Neural crest cell (in vitro differentiated cells): Measurements from ENCODE around the gene GEMIN8. TPM values are rescaled to one million over a fixed set of nuclear protein-coding genes. Genes with fewer than 3 reads are reported as not detected.

Source experiments
- DNase-seq: peaks from one replicate; pipeline ENCODE4 v3.0.0; 2021; ENCODE audit warnings: low read depth, mixed read lengths, low spot score
- H3K27ac Mint-ChIP-seq: one replicate; pipeline ENCODE4 v1.8.0; 2021; ENCODE audit warnings: mild to moderate bottlenecking, mixed read lengths; ENCODE audit not compliant: unreplicated experiment
- H3K27me3 Mint-ChIP-seq: 2 replicates; pipeline ENCODE4 v1.8.0; 2021; ENCODE audit warnings: low read depth, mild to moderate bottlenecking, mixed read lengths
- H3K36me3 Mint-ChIP-seq: 2 replicates; pipeline ENCODE4 v1.8.0; 2021; ENCODE audit warnings: low read depth, mild to moderate bottlenecking, mixed read lengths
- H3K4me1 Mint-ChIP-seq: 2 replicates; pipeline ENCODE4 v1.8.0; 2021; ENCODE audit warnings: mixed read lengths
- H3K4me3 Mint-ChIP-seq: one replicate; pipeline ENCODE4 v1.8.0; 2021; ENCODE audit warnings: mild to moderate bottlenecking, mixed read lengths
- H3K9me3 Mint-ChIP-seq: 2 replicates; pipeline ENCODE4 v1.8.0; 2021; ENCODE audit warnings: mixed read lengths
- total RNA-seq: library from RNA; stranded (reverse); gene quantifications from 2 replicates; pipeline ENCODE4 v1.2.1, GENCODE V29; 2021
- TF ChIP-seq, protein P1 (sequence below): fragments of 200-600 bp; sonication (generic); conservative IDR thresholded peaks from 2 replicates; pipeline ENCODE4 v1.5.0; 2021; ENCODE audit warnings: antibody characterized with exemption, mild to moderate bottlenecking

GEMIN8 gene
- total RNA-seq, 1 donor from 2014 or later = 14.4 TPM

DNA sequence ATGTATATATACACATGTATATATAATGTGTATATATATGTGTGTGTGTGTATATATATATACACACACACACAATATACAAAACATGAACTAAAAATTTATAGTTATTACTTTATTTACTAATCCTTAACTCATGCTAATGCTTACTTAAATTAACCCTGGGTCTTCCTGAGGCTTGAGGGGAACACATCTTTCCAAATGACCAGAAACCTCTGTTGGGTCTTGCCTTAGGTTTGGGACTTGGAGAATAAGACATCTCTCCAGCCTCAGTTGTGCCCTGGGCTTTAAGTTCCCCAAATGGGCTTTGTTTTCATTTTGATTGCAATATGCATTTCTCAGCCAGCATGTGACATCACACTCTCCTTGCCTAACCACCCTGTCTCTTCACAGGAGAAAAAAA, 7.7 kb downstream of the GEMIN8 start:
- no peaks in the 10 kb centered on the region for H3K9me3 Mint-ChIP-seq
- peaks cover 17% of the 10 kb centered on the region for H3K4me1 Mint-ChIP-seq
- H3K4me3 Mint-ChIP-seq = no peak overlapping the region
- peaks cover 7% of the 10 kb centered on the region for H3K36me3 Mint-ChIP-seq
- TF ChIP-seq, protein P1, sequence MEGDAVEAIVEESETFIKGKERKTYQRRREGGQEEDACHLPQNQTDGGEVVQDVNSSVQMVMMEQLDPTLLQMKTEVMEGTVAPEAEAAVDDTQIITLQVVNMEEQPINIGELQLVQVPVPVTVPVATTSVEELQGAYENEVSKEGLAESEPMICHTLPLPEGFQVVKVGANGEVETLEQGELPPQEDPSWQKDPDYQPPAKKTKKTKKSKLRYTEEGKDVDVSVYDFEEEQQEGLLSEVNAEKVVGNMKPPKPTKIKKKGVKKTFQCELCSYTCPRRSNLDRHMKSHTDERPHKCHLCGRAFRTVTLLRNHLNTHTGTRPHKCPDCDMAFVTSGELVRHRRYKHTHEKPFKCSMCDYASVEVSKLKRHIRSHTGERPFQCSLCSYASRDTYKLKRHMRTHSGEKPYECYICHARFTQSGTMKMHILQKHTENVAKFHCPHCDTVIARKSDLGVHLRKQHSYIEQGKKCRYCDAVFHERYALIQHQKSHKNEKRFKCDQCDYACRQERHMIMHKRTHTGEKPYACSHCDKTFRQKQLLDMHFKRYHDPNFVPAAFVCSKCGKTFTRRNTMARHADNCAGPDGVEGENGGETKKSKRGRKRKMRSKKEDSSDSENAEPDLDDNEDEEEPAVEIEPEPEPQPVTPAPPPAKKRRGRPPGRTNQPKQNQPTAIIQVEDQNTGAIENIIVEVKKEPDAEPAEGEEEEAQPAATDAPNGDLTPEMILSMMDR = no peak
- H3K27ac Mint-ChIP-seq = no peak overlapping the region
- H3K27me3 Mint-ChIP-seq = no peaks in the 10 kb centered on the region
- no peak for DNase-seq

DNA sequence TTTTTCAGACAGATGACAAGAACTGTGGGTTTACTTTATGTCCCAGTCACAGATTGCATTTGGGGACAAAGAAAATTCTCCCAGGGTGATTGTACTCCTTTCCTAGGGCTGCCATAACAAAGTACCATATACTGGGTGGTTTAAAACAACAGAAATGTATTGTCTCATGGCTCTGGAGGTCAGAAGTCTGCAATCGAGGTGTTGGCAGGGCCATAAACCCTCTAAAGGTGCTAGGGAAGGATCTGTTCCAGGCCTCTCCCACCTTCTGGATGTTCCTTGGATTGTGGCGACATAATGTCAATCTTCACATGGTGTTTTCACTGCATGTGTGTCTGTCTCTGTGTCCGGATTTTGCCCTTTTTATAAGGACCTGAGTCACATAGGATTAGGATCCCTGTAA, 12.3 kb downstream of the GEMIN8 start:
- H3K4me3 Mint-ChIP-seq = no peak overlapping the region
- H3K27ac Mint-ChIP-seq = no peak overlapping the region
- H3K36me3 Mint-ChIP-seq = peaks cover 12% of the 10 kb centered on the region

DNA sequence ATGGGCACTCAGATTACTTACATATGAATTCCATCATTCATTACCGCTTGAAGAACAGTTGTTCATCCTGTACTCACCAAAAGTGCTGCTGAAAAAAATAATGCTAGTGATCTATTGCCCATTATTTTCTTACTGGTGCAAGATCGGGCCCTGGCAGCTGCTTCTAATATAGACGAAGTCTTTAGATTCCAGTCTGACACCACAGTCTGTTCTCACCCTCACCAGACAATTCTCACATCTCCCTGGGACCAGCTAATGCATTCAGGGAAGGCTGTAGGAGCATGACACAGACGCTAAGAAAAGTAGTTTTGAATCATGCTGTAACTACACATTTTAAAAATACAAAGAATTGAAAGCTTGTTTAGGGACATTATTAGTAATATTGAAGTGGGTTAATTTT, 13.8 kb downstream of the GEMIN8 start:
- TF ChIP-seq, protein P1 = no peak
- Mint-ChIP-seq H3K27me3 (no peaks in the 10 kb centered on the region), H3K4me3 (no peak overlapping the region), H3K9me3 (no peaks in the 10 kb centered on the region), H3K36me3 (peaks cover 7% of the 10 kb centered on the region), H3K27ac (no peak overlapping the region), H3K4me1 (no peaks in the 10 kb centered on the region)
- DNase-seq = no peak

More for the DNA sequence above, 12.3 kb downstream of the GEMIN8 start:
- DNase-seq = no peak
- TF ChIP-seq, protein P1 = no peak
- Mint-ChIP-seq H3K4me1 (no peaks in the 10 kb centered on the region), H3K9me3 (no peaks in the 10 kb centered on the region), H3K27me3 (no peaks in the 10 kb centered on the region)

DNA sequence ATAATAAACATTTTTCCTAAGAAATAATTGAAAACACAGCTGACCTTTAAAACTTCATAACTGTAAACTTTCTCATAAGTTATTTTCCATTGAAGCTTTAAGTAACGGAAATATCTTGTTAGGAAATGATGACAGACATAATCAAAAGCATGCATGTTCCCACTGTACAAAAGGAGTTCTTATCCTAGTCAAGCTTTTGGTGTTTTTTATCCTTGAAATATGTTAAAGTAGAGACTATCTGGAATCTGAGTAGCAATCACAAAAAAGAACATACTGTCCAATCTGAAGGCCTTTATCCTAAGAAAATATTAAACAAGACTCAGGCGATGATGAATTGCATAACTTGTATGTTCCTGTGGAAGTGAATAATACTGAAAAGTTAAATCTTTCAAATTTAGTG, 14.4 kb downstream of the GEMIN8 start:
- no peaks in the 10 kb centered on the region for H3K27me3 Mint-ChIP-seq

DNA sequence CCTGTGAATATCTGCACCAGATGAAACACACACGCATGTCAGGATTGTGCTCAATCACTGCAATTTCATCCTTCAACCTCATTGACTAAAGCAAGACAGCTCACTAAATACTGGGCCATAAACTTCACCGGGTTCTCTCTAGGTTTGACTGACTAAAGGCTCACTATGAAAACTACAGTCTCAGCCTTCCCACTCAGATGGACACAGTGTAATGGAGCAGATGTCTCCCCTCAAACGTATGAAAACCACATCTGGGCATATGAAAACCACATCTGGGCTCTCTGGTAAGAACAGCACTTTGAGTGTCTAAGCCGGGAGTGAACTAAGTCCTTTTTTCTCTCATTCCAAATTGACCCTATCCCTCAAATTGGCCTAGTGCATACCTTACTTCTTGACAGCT, 15.2 kb downstream of the GEMIN8 start:
- no peak overlapping the region for H3K4me3 Mint-ChIP-seq
- H3K36me3 Mint-ChIP-seq = peaks cover 5% of the 10 kb centered on the region
- no peak for DNase-seq
- H3K27ac Mint-ChIP-seq = no peak overlapping the region
- peaks cover 2% of the 10 kb centered on the region for H3K9me3 Mint-ChIP-seq
- H3K27me3 Mint-ChIP-seq = no peaks in the 10 kb centered on the region
- TF ChIP-seq, protein P1 = no peak
- no peaks in the 10 kb centered on the region for H3K4me1 Mint-ChIP-seq

More for the DNA sequence above, 14.4 kb downstream of the GEMIN8 start:
- H3K9me3 Mint-ChIP-seq = peaks cover under 1% of the 10 kb centered on the region
- DNase-seq = no peak
- no peaks in the 10 kb centered on the region for H3K4me1 Mint-ChIP-seq
- H3K4me3 Mint-ChIP-seq = no peak overlapping the region
- H3K36me3 Mint-ChIP-seq = peaks cover 5% of the 10 kb centered on the region
- H3K27ac Mint-ChIP-seq = no peak overlapping the region
- TF ChIP-seq, protein P1 = no peak

DNA sequence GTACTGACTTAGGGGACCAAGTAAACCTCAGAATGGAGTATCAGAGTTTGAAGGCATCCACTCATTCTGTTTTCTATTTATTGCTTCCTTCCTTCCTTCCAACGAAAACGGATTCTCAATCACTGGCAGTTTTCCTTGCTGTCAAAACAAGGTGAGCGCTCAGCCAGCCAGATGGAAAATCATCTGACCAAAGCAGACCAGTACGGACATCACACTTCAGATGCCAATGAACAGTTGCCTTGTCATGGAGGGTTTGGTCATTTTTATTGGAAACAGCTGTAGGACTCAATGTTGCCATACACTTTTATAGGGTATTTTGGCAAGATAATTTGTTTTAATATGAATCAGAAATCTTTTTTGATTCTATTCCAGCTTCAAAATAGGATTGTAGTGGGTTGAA, 16.6 kb downstream of the GEMIN8 start:
- DNase-seq = no peak
- H3K4me3 Mint-ChIP-seq = no peak overlapping the region
- H3K9me3 Mint-ChIP-seq = peaks cover 2% of the 10 kb centered on the region
- no peaks in the 10 kb centered on the region for H3K4me1 Mint-ChIP-seq
- H3K27ac Mint-ChIP-seq = no peak overlapping the region
- peaks cover 10% of the 10 kb centered on the region for H3K36me3 Mint-ChIP-seq
- no peaks in the 10 kb centered on the region for H3K27me3 Mint-ChIP-seq
- TF ChIP-seq, protein P1 = no peak
